Measurements from ENCODE around the gene NODAL.
A peak's percentile ranks its signal among the peaks of the same experiment; 100 is the strongest.
"Not testable (repeated sequence)": the region's sequence is repeated elsewhere in the genome, so short reads cannot be mapped to it uniquely, and the experiment has no call there.

NODAL gene

DNA sequence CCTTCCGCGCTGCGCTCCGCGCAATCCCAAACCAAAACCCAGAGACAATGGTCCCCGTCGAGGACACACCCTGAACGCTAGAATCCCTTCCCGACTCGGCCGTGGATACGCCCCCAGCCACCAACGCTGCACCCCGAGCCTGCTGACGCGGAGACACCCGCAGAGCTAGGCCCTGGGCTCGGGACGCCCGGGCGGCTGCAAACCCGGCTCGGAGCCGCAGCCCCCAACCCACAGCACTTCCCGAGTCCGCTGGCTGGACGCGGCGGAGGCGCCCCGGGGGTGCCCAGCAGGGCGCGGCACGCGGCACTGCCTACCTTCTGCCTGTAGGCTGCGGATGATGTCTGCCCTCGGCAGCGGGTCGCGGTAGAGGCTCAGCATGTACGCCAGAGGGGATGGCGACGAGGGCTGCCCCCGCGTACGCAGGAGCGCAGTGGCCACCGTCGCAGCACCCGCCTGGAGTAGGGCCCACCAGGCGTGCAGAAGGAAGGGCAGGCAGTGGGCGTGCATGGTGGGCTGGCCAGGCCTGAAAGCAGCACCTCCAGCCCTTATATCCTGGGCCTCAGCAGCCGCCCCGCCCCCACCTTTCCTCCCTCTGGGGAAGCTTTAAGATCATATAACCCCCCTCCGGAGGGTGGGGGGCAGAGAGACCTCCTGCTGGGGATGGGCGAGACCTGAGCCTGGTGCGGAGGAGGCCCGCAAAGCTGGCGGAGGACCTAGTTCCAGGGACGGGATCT is at the start of gene NODAL:
NODAL (minus strand) TSS at position 521 of the 734 bp plus-strand sequence; CDS start at position 507, 14 bp downstream.
- no peak for DNase-seq

GRCh38 chr10:70490142-70490541 is 48.7 kb upstream of the NODAL start:
- DNase-seq: no peak

- no peak for DNase-seq
These were observed 46.3 kb upstream of the NODAL start for GRCh38 chr10:70487824-70488223.

- DNase-seq: not testable (repeated sequence)
These were observed 42.4 kb upstream of the NODAL start for GRCh38 chr10:70483872-70484271.

- DNase-seq: no peak
These were observed 41.7 kb upstream of the NODAL start for GRCh38 chr10:70482982-70483760.

GRCh38 chr10:70481831-70482530 is 40.5 kb upstream of the NODAL start:
- no peak for DNase-seq

- DNase-seq: no peak
These were observed 39.6 kb upstream of the NODAL start for GRCh38 chr10:70481105-70481504.

- peak; percentile 29 for DNase-seq
These were observed 38.9 kb upstream of the NODAL start for GRCh38 chr10:70480239-70480861.

DNA sequence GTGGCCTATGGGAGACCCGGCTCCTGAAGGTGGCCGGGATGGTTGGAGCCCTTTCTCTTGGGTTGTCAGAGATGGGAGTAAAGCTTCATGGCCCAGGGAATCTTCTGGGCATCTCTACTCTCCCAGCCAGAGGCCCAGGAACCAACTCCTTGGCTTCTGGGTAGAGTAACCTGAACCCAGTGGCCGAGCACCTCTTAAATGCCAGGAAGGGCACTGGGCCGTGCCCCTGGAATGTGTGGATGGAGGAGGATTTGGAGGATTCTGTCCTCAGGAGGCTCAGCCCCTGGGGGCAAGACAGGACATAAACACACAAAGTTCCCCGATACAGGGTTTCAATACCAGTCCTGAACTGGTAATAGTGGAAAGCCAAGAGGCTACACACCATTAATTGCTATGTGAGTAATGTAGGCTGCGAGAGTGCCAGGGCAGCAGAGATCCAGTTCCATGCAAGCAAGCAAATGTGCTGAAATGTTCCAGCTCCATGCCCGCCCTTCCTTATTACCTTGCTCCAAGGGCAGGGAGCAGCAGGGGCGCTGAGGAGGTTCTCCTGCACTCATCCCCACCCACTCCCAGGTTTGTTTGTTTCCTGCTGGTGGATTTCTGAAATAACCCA is 38.3 kb upstream of the NODAL start:
- DNase-seq: no peak

GRCh38 chr10:70479165-70479581 is 37.7 kb upstream of the NODAL start:
- DNase-seq: no peak

DNA sequence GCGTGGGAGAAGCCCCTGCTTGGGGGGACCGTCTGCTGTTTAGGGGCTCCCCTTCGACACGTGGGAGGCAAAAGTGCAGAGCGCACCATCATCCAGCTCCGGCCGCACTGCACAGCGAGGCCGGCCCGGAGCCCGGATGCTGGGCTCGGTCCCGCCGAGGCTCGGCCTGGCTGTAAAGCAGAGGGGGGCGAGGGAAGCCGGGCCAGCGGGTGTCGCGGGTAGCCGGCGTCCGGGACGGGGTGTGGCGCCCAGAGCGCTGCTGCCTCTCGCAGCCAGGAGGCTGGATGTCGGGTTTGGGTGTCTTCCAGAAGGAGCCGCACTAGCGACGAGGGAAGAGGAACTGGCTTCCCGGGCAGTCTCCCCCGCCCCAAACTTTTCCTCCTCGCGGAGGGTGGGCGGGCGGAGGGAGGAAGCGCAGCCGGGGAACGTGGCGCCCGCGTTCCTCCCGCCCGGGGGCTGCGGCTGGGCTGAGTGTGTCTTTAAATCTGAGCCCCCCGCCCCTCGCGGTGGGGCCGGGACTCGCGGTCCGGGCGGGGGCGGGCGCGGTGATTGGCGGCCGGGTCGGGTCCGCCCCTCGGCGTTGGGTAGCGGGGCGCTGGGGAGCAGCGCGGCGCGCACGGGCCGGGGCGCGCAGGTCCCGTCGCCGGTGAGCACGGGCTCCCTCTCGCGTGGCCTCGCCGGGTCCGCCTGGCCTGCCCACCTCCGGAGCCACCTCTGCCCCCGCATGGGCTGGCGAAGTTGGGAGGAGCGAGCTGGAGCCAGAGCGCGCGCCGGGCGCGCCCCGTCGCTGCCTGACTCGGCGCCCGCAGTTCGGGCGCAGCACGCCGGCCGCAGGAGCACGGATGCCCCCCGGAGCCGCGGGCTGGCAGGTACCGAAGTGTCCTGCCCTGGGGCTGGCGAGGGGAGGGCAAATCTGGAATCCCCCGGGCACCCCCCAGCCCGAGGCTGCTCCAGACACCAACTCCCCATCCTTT is 37.0 kb upstream of the NODAL start, which contains the start of gene PALD1:
PALD1 (plus strand) TSS at position 577 of the 974 bp plus-strand sequence. CDS start 47,185 bp downstream, outside the sequence.
- peak; percentile 65 for DNase-seq

GRCh38 chr10:70477661-70478162 is 36.2 kb upstream of the NODAL start:
- peak; percentile 77 for DNase-seq

GRCh38 chr10:70476249-70477035 is 35.0 kb upstream of the NODAL start:
- DNase-seq: no peak

DNA sequence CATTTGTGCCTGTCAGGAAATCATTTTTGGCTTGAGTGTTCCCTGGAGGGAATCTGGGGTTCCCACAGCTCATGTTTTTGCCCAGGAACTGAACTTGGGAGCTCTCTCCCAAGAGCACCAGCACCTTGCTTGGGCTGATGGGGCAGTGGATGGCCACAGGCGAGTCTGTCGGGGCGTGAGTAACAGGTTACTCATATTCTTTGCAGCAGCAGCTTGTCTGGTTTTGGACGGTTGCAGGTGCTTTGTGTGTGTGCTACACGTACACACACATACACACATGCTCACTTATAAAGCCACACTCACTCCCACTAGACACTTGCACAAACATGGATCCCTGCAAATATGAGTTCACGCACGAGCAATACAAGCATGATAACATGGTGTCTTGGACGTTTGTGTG is 34.2 kb upstream of the NODAL start:
- DNase-seq: no peak

DNA sequence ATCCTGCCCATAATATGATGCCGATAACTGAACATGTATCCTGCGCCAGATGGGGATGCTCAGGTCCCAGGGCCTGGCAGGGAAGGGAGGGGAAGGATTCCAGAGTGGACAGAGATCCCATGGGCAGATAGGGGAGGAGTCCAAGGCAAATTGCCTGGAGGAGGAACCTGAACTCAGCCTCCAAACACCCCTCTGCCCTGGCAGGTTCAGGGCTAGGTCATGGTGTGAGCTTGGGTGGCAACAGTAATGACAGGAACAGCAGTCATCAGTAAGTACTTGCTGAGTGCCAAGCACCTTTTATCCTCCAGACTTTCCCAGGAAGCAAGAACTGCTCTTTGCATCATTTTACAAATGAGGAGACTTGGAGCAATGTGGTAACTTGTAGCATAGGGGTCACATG is 33.3 kb upstream of the NODAL start:
- no peak for DNase-seq

DNA sequence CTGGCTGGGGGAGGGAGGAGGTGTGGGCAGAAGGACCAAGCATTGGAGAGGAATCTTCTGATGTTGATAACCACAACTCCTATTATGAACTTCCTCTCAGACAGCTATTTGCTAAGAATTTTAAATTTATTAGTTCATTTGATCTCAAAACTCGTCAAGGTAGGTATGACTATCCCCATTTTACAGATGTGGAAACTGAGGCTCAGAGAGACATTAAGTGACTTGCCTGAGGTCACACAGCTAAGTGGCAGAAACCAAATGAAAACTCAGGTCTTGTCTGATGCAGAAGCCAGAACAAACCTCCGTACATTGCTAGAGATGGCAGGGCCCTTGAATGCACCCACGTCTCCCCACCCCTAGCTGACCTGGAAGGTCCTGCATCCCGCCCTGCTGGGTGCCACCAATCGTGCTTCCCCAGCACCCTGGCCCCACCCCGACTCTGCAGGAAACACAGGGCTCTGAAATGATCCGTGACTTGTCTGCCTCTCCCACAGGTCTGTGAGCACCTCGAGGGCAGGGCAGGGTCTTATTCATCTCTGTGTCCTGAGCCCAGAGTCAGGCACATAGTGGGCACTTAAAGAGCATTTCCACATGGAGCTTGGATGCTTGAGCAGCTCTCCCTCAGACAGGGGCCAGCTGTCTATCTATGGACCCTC is 31.4 kb upstream of the NODAL start:
- DNase-seq: no peak

DNA sequence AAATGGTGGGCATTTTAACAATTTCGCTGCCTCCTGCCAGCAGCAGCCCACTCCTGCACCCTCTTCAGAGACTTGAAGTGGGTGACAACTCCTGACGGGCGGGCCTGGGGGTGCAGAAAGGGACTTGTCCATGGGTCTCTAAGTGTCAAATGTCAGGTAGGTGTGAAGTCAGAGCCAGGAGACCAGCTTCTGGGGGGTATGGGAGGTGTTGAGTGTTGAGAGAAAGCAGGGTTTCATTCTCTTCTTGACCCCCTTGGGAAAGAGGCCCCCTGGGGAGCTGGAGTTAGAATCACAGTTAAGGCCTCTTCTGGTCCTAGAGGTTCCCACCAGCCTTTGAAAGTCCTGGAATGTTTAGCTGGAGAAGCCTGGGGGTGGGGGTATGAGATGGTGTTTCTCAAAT is 25.5 kb upstream of the NODAL start:
- no peak for DNase-seq

DNA sequence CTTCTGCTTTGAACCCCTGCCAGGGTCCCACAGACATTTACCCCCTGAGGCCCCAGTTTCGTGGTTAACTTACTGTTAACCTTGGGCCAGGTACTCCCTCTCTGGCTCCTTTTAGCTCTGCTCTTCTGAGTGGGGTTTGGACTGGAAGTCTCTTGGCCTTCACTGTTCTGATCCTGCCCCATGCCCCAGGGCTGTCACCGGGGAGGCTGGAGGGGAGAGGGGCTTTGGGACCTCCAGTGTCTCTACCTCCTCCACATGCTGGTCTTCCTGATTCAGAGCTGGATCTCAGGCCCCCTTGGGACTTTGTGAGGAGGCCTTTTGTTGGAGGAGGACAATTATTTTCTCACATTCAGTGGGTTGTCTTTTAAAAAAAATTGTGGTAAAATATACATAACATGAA is 24.4 kb upstream of the NODAL start:
- no peak for DNase-seq

DNA sequence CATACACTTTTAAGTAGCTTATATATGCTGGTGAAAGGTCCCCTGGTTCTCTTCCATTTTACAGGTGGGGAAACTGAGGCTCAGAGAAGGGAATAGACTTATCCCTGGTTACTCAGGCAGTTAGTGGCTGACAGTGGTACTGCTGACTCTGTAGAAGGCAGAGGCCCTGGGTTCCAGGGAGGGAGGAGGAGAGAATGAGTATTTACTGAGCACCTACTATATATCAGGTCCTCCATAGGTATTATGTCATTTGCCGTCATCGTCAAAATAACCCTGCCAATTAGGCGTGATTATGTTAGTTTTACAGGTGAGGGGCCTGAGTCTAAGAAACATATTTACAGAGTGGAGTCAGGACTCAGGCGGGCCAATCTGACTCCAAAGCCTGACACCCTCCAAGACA is 23.8 kb upstream of the NODAL start:
- DNase-seq: no peak

All from stimulated activated CD4-positive, alpha-beta T cell treated with anti-CD3 and anti-CD28 coated beads, Interleukin-4, amount 100 ng/mL, for 1 hour (primary cell).